HG03565 (cell line): Measurements from ENCODE around the gene SRSF5.
"Not testable (repeated sequence)": the region's sequence is repeated elsewhere in the genome, so short reads cannot be mapped to it uniquely, and the experiment has no call there.

Source experiments
- ATAC-seq: cut with Tn5 transposase; IDR thresholded peaks from one replicate; pipeline ENCODE4 v1.9.1; 2021; ENCODE audit warnings: mild to moderate bottlenecking, moderate library complexity; ENCODE audit not compliant: unreplicated experiment

The SRSF5 gene

DNA sequence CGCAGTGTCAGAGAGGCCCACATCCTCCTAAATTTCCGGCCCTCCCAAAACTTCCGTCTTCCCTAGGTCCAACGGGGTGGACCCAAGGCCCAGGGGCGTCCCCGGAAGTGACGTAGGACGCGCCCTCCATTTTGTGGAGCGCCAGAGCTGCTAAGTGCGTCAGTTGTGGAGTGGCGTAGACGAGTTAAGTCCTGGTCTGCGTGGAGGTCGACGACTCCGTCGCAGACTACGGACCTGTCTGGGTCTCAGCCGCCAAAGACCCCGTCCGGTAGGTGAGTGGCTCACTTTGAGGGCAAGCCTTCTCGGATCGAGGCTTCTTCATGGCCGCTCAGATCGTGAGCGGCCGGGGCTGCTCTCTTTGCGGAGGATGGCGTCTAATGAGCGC, at the start of gene SRSF5:
Gene SRSF5, plus strand, starts transcription at position 159 of the 385 bp plus-strand sequence. CDS start 1,015 bp downstream, outside the sequence.
- peak; percentile 63 for ATAC-seq

DNA sequence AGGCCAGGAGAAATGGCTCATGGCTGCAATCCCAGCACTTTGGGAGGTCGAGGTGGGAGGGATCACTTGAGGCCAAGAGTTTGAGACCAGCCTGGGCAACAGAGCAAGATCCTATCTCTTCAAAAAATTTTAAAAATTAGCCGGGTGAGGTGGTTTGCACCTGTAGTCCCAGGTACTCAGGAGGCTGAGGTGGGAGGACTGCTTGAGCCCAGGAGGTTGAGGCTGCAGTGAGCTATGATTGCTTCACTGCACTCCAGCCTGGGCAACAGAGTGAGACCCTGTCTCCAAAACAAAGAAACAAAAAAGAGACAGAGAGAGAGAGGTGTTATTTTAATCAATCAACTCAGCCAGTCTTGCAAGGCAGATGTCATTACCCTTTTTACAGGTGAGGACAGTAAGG, 48.3 kb upstream of the SRSF5 start:
- ATAC-seq: not testable (repeated sequence)

GRCh38 chr14:69719501-69719951, 47.4 kb upstream of the SRSF5 start:
- ATAC-seq: no peak

- no peak for ATAC-seq
Measured at GRCh38 chr14:69720912-69721311, 46.0 kb upstream of the SRSF5 start.

DNA sequence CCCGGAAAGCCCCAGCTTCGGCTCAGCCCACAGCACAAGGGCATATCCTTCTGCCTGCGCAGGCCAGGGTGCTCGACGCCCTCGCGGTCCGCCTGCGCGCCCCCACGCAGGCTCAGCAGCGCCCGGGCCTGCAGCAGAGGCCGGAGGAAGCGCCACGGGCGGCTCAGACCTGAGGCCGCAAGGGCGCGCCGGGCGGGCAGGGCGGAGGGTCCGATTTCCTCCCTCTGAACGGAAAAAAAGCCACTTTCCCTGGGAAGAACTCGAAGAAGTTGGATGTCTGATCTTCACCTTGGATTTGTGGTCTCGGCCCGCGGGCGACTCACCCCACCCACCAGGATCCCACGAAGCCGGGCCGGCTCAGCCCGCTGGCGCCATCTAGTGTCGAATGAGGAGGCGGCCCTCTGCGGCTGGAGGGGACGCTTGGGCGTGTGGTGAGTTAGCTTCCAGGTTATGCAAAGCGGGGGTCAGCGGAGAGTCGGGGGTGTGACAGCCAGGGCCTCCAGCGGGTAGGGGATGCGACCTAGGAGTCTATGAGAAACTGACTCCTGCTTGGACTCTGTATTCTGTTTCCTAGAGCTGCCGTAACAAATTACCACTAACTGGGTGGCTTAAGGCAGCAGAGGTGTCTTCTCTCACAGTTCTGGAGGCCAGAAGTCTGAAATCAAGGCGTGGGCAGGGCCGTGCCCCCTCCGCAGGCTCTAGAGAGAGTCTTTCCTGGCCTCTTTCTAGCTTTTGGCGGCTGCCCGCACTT, 40.0 kb upstream of the SRSF5 start:
- peak; percentile 64 for ATAC-seq

DNA sequence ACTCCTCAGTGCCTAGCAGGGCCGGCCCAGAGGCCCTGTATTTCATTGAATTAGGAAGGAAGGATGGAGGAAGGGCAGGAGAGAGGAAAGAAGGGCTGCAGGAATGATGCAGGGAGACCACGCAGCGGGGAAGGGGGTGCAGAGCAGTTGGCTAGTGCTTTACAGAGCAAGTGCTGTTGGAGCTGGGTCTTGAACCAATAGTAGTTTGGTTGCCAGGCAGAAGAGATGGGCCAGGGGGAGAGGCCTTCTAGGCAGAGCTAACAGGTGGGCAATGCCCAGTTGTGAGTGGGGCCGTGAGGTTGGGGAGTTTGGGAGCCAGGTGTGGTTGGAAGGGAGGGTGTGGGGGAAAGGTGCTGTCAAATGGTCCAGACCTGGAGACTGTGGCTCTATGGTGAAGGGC, 39.1 kb upstream of the SRSF5 start:
- ATAC-seq: no peak

GRCh38 chr14:69731919-69732598, 34.9 kb upstream of the SRSF5 start:
- not testable (repeated sequence) for ATAC-seq

- ATAC-seq: not testable (repeated sequence)
Measured at GRCh38 chr14:69736405-69736804, 30.5 kb upstream of the SRSF5 start.

DNA sequence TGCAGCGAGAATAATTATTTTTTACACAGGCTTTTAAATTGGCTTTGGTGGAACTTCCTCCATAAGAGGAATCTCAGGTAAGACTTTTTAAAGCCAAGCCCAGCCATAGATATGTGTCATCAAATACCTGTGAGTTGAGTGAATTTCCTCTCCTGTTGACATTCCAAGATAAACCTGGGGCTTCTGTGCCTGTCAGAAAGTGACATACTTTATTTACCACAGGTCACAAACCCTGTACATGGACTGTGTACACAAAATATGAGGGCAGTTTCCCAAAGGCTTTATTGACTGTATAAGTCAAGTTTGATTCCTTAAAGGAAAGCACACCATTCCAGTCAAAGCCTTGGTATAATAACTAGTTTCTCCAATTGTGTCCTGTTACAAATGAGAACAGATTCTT, 25.9 kb upstream of the SRSF5 start:
- no peak for ATAC-seq

DNA sequence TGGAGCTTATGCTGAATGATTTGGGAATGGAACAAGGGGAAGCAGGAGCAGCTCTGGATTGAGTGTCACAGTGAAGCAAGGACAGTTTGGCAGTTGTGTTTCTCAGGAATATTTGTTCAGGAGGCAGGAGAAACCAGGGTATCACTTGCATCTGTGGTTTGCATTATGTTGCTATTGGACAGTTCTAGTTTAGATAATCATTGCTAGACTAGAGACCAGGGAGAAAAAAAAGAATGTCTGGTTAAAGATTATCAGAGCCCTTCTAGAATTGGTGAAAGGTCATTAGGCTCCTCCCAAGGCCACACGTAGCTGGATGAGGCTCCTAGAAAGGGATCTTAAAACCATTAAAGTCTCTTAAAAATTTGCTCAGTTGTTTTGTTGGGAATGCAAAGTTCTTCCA, 17.0 kb upstream of the SRSF5 start:
- ATAC-seq: no peak

DNA sequence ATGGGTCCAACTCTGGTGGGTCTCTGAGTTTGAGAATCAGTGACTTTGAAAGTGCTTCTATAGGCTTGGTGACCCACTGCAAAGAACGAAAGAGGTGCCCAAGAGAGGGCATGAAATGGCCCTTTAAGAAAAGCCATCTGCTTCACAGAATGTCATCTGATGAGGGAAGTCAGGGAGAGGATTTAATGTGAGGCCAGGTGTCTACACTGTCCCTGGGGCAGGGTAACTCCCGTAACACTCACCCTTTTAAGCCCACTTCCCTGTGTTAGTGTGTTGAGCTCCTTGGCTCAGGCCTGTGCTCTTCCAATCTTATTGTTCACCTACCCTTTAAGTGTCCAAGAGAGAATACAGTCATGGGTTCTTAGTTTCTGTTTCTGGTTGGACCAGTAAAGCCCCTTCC, 16.4 kb upstream of the SRSF5 start:
- no peak for ATAC-seq

DNA sequence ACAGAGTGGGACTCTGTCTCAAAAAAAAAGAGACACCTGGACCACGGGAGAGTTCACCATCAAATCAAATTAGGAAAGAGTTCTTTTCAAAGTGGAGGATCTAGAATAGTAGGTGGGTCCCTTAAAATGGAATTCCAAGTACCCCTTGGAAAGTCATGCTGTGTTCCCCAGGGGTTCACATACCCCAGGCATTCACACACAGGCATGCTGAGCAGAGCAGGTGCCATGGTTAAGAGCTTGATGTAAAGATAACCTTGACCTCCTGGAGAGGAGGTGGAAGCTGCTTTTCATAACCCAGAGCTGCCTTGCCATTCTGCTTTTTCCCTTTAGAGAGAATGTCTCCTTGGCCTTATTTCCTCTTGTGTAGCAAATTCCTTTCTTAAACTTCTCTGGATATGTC, 14.2 kb upstream of the SRSF5 start:
- ATAC-seq: no peak

DNA sequence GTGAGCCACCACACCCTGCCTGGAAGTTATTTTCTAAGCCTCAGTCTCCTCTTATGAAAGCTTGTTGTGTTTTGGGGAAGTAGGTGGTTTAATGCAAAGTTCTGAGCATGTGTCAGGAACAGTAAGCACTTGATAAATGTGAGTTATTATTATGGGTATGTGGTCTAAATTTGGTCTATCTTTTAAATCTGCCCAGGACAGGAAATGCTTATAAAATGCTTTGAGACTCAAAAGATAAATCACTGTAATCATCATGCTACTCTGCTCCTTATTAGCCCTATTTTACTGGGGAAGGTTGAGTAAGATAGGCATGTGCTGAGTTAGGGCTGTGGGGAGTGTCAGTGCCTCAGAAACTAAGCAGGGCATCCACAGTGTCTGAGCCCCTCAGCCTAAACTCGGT, 13.1 kb upstream of the SRSF5 start:
- ATAC-seq: no peak

DNA sequence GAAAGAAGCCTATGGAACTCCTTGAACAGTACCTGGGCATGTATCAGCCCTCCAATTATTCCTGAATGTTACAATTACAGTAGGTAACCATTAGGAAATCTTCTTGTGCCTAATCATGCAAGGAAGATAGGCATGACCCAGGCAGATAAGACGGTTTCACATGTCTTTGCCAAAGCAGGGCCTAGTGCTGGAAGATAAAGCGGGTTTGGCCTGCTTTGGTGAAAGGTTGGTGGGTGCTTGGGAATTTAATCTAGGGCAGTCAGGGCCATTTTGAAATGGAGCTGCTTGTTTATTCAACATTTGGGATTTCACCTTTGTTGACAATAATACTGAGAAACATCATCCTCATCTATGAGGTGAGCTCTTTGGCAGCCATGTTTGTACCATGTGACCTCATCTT, 12.5 kb upstream of the SRSF5 start:
- ATAC-seq: no peak

DNA sequence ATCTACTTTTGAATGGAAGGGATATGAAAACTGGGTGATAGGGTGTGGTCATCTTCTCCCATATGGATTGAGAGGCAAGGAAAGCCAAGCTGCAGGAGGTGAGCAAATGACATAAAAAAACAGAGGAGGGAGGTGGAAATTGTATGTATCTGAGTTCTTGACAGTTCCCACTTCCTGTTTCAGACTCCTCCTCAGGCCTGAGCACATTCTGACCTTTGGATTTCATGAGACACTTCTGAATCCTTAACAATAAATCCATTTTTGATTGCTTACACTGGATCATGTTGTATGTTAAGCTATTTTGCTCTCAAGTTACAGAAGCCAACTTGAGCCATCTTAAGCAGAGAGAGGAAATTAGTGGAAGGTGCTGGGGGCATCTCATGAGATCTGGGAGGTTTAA, 11.6 kb upstream of the SRSF5 start:
- ATAC-seq: no peak

- no peak for ATAC-seq
Measured at GRCh38 chr14:69755784-69756183, 11.2 kb upstream of the SRSF5 start.

- ATAC-seq: no peak
Measured at GRCh38 chr14:69756298-69756697, 10.6 kb upstream of the SRSF5 start.

DNA sequence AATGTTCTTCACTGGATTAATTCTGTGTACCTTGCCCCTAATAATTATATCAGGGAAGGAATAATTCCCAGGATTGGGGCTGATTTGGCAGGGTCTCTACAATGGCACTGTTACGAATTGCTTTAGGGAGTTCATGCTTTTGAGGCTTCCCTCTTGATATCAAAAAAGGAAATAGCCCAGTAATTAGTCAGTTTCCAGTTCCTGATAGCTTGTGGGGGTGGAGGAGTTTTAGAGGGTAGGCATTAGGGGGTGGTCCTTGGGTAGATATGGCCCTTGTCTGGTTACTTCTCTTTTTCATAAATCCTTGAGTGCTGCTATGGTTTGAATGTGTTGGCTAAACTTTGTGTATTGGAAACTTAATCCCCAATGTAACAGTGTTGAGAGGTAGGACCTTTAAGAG, 6.1 kb upstream of the SRSF5 start:
- no peak for ATAC-seq

DNA sequence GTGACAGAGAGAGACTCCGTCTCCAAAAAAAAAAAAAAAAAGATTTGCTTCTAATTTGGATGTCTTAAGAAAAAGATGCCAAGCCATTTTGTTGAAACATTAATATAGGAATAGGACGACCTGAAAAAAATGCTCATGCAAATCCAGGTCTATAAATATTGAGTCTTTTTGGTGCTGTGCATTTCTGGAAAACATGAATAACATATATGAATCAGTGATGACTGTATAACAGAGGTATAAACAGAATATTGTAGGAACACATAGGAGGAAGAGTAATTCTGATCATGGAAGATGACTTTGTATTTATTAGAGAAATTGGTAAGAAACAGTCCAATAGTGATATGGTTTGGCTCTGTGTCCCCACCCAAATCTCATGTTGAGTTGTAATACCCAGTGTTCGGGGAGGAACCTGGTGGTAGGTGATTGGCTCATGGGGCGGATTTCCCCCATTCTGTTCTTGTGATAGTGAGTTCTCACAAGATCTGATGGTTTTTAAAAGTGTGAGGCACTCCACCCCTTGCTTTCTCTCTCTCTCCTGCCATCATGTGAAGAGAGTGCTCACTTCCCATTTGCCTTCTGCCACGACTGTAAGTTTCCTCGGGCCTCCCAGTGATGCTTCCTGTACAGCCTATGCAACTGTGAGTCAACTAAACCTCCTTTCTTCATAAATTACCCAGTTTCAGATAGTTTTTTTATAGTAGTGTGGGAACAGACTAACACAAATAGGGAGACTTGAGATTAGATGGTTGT, 3.0 kb upstream of the SRSF5 start:
- ATAC-seq: no peak

GRCh38 chr14:69767369-69767999, 542 bp downstream of the SRSF5 start:
- ATAC-seq: peak; percentile 67

DNA sequence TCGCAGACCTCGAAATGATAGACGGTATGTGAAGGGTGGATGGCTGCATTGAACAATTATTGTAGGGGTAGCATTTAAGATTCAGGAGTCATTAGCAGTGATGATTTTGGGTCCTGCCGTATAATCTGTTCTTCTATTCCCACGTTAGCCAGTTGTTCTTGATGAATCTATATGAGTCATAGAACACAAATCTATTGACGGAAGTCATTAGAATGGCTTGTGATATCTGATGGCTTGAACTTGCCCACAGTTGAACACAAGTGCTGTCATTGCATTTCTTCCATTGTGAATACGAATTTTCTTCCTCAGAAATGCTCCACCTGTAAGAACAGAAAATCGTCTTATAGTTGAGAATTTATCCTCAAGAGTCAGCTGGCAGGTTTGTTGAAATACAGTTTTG, 1.9 kb downstream of the SRSF5 start:
- ATAC-seq: no peak
